ENCODE measurements around the gene DENND4A.

Gene DENND4A

DNA sequence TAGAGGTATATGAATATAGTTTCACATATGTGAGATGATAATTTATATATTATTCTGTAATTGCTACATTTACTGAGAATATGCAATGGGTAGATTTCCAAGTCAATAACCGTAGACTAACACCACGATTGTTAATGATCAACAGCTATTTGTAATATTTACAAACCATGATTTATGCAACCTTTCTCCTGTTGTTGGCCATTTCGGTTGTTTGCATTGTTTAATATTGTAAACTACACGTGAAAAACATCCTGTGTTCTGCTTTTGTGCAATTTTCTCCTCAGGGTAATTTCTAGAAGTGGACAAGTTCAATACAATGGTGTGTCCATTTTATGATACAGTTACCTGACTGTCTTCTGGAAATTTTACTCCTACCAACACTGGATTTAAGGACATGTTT, 47.9 kb upstream of the DENND4A start (continued):
- TF ChIP-seq ZBTB20 (tag by site-specific recombination; IDR thresholded peaks at IDR 0.05) (no peak), GLIS1 (tag by site-specific recombination; IDR thresholded peaks at IDR 0.05) (no peak), ZNF302 (tag by site-specific recombination; IDR thresholded peaks at IDR 0.05; ENCODE audit: low read depth) (no peak), ZNF544 (tag by site-specific recombination; IDR thresholded peaks at IDR 0.05) (no peak), ZNF48 (tag by site-specific recombination; IDR thresholded peaks at IDR 0.05) (no peak)
- TF ChIP-seq, protein P1, sequence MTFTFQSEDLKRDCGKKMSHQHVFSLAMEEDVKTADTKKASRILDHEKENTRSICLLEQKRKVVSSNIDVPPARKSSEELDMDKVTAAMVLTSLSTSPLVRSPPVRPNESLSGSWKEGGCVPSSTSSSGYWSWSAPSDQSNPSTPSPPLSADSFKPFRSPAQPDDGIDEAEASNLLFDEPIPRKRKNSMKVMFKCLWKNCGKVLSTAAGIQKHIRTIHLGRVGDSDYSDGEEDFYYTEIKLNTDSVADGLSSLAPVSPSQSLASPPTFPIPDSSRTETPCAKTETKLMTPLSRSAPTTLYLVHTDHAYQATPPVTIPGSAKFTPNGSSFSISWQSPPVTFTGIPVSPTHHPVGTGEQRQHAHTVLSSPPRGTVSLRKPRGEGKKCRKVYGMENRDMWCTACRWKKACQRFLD (tag by site-specific recombination; IDR thresholded peaks at IDR 0.05) = no peak
- TF ChIP-seq, protein P2, sequence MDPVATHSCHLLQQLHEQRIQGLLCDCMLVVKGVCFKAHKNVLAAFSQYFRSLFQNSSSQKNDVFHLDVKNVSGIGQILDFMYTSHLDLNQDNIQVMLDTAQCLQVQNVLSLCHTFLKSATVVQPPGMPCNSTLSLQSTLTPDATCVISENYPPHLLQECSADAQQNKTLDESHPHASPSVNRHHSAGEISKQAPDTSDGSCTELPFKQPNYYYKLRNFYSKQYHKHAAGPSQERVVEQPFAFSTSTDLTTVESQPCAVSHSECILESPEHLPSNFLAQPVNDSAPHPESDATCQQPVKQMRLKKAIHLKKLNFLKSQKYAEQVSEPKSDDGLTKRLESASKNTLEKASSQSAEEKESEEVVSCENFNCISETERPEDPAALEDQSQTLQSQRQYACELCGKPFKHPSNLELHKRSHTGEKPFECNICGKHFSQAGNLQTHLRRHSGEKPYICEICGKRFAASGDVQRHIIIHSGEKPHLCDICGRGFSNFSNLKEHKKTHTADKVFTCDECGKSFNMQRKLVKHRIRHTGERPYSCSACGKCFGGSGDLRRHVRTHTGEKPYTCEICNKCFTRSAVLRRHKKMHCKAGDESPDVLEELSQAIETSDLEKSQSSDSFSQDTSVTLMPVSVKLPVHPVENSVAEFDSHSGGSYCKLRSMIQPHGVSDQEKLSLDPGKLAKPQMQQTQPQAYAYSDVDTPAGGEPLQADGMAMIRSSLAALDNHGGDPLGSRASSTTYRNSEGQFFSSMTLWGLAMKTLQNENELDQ (tag by site-specific recombination; IDR thresholded peaks at IDR 0.05; ENCODE audit: low read depth) = no peak
- TF ChIP-seq, protein P3, sequence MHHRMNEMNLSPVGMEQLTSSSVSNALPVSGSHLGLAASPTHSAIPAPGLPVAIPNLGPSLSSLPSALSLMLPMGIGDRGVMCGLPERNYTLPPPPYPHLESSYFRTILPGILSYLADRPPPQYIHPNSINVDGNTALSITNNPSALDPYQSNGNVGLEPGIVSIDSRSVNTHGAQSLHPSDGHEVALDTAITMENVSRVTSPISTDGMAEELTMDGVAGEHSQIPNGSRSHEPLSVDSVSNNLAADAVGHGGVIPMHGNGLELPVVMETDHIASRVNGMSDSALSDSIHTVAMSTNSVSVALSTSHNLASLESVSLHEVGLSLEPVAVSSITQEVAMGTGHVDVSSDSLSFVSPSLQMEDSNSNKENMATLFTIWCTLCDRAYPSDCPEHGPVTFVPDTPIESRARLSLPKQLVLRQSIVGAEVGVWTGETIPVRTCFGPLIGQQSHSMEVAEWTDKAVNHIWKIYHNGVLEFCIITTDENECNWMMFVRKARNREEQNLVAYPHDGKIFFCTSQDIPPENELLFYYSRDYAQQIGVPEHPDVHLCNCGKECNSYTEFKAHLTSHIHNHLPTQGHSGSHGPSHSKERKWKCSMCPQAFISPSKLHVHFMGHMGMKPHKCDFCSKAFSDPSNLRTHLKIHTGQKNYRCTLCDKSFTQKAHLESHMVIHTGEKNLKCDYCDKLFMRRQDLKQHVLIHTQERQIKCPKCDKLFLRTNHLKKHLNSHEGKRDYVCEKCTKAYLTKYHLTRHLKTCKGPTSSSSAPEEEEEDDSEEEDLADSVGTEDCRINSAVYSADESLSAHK (tag by site-specific recombination; IDR thresholded peaks at IDR 0.05) = no peak

- ChIA-PET CTCF (interaction anchor here (2.0 to 7.2 kb wide), 2 partner anchors 18 to 23 kb away, joined by 5 to 34 read pairs; no protein-coding TSS in a partner anchor), POLR2A (no interaction called here)
- TF ChIP-seq ZNF776 (tag by site-specific recombination; IDR thresholded peaks at IDR 0.05; ENCODE audit: borderline replicate concordance) = no peak
- no peak for TF ChIP-seq ZNF701 (tag by site-specific recombination; IDR thresholded peaks at IDR 0.05)
- TF ChIP-seq ZNF777 (tag by site-specific recombination; IDR thresholded peaks at IDR 0.05; ENCODE audit: borderline replicate concordance) = no peak
- no peak for TF ChIP-seq ZNF560 (tag by site-specific recombination; IDR thresholded peaks at IDR 0.05; ENCODE audit: borderline replicate concordance)
- TF ChIP-seq ZNF830 (tag by site-specific recombination; IDR thresholded peaks at IDR 0.05; ENCODE audit: low read depth) = no peak
- TF ChIP-seq FEZF1 (tag by site-specific recombination; IDR thresholded peaks at IDR 0.05) = no peak
- TF ChIP-seq, protein P4, sequence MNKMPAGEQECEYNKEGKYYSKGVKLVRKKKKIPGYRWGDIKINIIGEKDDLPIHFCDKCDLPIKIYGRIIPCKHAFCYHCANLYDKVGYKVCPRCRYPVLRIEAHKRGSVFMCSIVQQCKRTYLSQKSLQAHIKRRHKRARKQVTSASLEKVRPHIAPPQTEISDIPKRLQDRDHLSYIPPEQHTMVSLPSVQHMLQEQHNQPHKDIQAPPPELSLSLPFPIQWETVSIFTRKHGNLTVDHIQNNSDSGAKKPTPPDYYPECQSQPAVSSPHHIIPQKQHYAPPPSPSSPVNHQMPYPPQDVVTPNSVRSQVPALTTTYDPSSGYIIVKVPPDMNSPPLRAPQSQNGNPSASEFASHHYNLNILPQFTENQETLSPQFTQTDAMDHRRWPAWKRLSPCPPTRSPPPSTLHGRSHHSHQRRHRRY (tag by site-specific recombination; IDR thresholded peaks at IDR 0.05) = no peak
- no peak for TF ChIP-seq ZNF324 (tag by site-specific recombination; IDR thresholded peaks at IDR 0.05)
- TF ChIP-seq, protein P5, sequence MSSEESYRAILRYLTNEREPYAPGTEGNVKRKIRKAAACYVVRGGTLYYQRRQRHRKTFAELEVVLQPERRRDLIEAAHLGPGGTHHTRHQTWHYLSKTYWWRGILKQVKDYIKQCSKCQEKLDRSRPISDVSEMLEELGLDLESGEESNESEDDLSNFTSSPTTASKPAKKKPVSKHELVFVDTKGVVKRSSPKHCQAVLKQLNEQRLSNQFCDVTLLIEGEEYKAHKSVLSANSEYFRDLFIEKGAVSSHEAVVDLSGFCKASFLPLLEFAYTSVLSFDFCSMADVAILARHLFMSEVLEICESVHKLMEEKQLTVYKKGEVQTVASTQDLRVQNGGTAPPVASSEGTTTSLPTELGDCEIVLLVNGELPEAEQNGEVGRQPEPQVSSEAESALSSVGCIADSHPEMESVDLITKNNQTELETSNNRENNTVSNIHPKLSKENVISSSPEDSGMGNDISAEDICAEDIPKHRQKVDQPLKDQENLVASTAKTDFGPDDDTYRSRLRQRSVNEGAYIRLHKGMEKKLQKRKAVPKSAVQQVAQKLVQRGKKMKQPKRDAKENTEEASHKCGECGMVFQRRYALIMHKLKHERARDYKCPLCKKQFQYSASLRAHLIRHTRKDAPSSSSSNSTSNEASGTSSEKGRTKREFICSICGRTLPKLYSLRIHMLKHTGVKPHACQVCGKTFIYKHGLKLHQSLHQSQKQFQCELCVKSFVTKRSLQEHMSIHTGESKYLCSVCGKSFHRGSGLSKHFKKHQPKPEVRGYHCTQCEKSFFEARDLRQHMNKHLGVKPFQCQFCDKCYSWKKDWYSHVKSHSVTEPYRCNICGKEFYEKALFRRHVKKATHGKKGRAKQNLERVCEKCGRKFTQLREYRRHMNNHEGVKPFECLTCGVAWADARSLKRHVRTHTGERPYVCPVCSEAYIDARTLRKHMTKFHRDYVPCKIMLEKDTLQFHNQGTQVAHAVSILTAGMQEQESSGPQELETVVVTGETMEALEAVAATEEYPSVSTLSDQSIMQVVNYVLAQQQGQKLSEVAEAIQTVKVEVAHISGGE (tag by site-specific recombination; conservative IDR thresholded peaks at IDR 0.05; ENCODE audit: low read depth) = no peak
- TF ChIP-seq ZNF658 (tag by site-specific recombination; IDR thresholded peaks at IDR 0.05) = no peak
- TF ChIP-seq, protein P6, sequence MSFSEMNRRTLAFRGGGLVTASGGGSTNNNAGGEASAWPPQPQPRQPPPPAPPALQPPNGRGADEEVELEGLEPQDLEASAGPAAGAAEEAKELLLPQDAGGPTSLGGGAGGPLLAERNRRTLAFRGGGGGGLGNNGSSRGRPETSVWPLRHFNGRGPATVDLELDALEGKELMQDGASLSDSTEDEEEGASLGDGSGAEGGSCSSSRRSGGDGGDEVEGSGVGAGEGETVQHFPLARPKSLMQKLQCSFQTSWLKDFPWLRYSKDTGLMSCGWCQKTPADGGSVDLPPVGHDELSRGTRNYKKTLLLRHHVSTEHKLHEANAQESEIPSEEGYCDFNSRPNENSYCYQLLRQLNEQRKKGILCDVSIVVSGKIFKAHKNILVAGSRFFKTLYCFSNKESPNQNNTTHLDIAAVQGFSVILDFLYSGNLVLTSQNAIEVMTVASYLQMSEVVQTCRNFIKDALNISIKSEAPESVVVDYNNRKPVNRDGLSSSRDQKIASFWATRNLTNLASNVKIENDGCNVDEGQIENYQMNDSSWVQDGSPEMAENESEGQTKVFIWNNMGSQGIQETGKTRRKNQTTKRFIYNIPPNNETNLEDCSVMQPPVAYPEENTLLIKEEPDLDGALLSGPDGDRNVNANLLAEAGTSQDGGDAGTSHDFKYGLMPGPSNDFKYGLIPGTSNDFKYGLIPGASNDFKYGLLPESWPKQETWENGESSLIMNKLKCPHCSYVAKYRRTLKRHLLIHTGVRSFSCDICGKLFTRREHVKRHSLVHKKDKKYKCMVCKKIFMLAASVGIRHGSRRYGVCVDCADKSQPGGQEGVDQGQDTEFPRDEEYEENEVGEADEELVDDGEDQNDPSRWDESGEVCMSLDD (tag by site-specific recombination; IDR thresholded peaks at IDR 0.05) = no peak
- no peak for TF ChIP-seq ZNF596 (tag by site-specific recombination; IDR thresholded peaks at IDR 0.05)
- TF ChIP-seq OVOL3 (tag by site-specific recombination; IDR thresholded peaks at IDR 0.05) = no peak
- no peak for TF ChIP-seq ZNF426 (tag by site-specific recombination; IDR thresholded peaks at IDR 0.05)
- no peak for TF ChIP-seq HOXA7 (CRISPR knock-in tag; IDR thresholded peaks at IDR 0.05; ENCODE audit: borderline replicate concordance)
These were observed 47.3 kb upstream of the DENND4A start for GRCh38 chr15:65839354-65839901.

More at GRCh38 chr15:65839354-65839901, 47.3 kb upstream of the DENND4A start:
- Histone ChIP-seq H3K4me1 (ENCODE audit: control insufficient read depth, insufficient read depth, low read length) (no peaks in the 10 kb centered on the region), H3K4me3 (ENCODE audit: low read depth, low read length) (no peak overlapping the region), H3K27ac (ENCODE audit: extremely low read depth, low read depth, low read length) (no peak overlapping the region), H3K36me3 (ENCODE audit: control insufficient read depth in 2 of 2, insufficient read depth in 1 of 2, low read length in 2 of 2) (no peaks in the 10 kb centered on the region), H3K9me3 (ENCODE audit: control insufficient read depth, insufficient read depth, low read depth, low read length) (no peaks in the 10 kb centered on the region; the same call in 1 of the 2 replicates)

All from HEK293 (cell line).